ENCODE data around the gene IQUB.
"Not testable (repeated sequence)": the region's sequence is repeated elsewhere in the genome, so short reads cannot be mapped to it uniquely, and the experiment has no call there.

IQUB gene

DNA sequence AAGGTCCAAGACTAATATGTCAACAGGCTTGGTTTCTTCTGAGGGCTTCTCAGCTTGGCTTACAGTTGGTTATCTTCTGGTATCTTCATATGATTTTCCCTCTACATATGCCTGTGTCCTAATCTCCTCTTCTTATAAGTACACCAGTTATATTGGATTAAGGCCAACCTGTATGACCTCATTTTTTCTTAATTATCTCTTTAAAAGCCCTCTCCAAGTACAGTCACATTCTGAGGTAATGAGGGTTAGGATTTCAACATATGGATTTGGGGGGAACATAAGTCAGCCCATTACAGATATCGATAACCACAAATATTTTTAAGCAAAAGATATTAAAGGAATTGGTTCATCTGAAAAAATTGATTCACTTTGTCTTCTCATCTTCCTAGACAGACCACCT lies 49.2 kb downstream of the IQUB start:
- DNase-seq, result no peak

DNA sequence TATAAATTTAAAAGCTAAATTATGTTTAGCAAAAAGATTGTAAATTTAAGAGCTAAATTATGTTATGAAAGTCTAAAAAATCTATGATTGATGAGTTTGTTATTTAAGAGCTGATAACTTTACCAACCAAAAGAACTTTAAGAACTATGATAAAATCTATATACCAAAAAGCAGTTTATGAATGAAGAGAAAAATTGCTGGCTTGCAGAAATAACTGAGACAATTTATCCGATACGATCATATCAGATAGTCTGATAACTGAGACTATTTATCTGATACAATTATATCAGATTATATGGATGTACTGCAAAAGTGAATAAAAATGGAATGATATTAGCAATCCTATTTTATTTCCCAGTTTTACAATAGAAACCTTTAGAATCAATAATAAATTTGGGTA lies 50.2 kb downstream of the IQUB start:
- no peak for DNase-seq

DNA sequence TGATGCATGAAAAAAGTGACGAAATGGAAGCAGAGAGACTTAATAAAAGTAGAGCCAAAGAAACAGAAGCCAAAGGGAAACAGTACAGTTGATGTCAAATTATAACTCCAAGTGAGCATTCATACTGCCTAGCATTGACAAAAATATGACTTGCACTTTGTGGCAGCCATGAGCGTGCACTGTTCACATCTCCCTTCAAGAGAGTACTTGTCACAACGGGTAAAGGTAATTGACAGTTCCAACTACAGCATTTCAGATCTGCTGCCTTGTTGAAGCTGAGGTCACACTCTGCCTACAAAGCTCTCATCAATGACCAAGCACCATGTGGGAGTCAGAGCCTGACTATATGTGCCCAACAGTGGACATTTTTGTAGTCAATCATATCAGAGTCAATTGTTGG lies 54.3 kb downstream of the IQUB start:
- no peak for DNase-seq

DNA sequence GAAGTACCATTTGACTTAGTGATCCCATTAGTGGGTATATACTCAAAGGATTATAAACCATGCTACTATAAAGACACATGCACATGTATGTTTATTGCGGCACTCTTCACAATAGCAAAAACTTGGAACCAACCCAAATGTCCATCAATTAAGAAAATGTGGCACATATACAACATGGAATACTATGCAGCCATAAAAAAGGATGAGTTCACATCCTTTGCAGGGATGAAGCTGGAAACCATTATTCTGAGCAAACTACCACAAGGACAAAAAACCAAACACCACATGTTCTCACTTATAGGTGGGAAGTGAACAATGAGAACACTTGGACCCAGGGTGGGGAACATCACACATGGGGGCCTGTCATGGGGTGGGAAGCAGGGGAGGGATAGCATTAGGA lies 56.3 kb downstream of the IQUB start:
- not testable (repeated sequence) for DNase-seq

DNA sequence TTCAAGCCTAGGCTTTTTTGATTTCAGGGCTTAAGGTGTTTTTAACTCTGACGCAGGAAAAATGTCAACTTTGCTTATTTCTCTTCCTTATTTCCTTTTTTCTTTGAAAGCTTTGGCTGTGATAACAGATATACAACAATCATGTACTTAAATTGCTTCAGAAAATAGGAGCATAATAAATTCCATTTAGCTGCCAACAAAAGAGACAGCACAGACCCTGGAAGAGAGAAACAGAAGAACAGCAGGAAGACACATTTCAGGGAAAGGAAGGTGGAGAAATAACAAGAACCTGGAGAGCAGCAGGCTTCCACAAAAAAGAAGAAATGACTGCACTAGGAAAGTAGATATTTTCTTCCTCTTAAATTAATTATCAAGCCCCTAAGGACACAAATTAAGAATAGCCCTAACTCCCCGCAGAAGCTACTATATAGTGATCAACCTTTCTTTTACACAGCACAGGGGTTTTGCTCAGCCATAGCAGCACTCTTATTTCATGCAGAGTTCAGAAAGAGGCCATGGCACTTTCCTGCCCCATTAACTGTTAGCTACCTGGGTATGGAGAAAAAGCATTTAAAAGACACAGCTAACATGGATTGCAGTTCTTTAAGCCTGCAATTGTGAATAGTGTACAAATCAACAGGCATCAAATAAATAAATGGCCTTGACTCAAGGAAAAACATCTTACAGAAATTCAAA lies 61.5 kb downstream of the IQUB start:
- no peak for DNase-seq

DNA sequence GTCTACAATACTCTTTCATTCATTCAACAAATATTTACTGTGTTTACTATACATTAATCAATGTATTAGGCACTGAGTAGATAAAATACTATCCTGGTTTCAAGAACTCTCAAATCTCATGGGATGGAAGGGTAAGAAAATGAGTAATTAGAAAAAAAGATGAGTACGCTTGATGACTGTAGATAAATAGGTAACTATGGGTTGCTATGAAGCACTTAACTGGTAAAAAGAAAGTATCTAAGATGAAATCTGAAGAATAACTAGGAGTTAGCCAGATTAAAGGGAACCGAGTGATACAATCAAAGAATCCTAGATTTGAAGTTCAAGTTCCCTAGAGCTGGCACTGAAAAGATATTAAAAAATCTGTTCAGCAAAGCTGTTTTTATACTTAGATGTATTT lies 62.1 kb downstream of the IQUB start:
- DNase-seq, result no peak

DNA sequence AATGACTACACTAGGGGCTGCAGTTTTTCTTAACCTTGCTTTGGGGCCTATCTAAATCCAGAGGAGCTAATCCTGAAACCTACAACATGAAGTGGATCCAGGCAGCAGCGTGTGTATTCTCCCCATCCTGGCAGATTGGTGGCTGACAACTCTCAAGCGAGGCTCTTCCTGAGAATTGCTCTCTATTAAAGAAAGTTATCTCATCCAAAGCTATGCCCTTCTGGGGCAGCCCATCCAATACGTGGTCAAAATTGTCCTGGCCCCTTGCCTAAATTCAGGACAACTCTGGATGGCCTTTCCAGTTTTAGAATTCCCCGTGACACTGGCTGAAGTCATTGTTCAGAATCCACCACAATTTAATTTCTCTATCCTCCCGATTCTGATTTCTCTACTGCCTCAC lies 66.1 kb downstream of the IQUB start:
- DNase-seq, result no peak

DNA sequence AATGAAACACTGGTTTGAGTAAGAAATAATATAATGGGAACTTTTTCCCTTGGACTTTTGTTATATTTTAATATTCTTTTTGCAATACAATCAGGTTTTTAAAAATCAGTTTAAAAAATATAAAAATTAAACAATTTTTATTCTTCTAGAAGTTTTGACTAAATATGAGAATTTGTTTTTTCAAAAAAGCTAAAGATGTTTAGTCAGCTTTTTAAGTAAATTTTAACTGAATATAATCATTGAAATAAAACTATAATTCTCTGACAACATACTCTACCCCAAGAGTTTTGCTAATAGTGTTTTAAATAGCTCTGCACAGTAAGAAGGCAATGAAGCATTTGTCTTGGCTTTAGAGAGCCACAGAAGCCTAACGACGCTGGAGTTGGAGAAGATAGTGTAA lies 70.5 kb downstream of the IQUB start:
- DNase-seq, result no peak

DNA sequence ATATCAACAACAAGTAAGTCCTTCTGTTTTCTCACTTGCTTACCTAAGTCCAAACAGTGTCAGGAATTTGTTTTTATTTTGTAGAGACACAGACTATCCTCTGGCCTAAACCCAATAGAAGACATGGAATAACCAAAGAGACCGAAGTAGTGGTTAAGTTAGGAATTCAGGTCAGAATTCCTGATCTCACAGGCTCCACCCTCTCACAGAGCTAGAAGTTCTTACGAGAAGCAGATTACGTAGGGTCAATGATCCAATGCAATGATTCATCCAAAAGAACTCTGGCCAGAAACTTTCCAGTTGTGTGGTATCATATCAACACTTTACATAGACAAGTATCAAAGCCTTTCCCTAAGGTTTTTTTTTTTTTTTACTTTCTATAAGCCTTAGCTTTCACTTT lies 73.8 kb downstream of the IQUB start:
- no peak for DNase-seq

DNA sequence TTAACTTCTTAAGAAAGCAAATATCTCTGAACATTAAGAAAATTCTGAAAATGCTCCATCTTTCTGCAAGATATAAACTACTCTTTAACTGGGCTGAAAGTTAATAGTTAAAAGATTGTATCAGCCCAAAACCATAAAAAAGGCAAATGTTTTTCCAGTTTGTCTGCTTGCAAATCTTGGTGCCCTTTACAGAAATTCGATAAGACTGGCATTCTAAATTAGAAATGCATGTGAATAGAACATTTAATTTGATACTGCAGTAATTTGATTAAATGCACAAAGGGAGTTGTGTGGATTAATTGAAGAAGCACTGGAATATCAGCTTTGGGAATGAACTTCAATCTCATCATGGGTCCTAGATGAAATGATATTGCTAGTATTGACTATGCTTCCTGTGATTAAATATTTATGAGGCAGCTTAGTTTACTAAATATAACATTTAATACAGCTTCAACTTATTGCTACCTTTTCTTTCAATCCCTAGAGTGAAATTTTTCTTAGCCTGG lies 78.4 kb downstream of the IQUB start:
- DNase-seq, result no peak

DNA sequence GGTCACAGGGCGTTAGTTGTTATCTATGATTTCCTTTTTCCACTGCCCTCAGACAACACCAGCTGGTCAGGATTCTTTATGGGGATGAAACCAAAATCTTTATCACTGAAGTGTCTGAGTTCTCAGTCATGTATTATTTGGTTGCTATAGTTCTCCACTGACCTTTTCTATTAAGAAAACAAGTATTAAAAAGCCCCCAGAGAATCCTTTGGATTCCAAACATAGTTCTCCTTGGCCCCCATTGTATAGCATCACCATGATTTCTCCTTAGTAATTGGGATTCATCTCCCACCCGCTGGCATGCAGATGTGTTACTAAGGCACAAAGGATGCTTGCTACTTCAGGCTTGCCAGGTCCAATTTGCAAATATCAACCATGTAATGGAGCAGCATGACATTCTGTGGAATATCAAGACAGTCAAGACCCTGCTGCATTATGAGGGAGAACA lies 94.3 kb downstream of the IQUB start:
- no peak for DNase-seq

DNA sequence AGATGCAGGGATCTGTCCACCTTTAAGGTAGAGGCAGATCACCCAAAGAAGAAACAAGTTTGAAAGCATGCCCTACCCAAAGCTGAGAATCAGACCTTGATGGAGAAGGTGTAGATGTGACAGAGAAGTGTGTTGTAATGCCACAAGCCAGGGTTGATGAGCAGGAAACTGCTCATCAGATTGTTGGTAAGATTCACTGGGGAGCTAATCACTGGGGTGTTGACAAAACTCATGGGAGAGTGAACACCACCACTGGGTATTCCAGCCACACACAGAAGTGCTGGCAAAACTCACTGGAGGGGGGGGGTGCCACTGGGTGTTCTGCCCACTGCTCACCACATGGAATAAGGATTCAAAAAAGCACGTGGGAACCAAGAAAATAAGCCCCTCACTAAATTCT lies 95.2 kb downstream of the IQUB start:
- no peak for DNase-seq

DNA sequence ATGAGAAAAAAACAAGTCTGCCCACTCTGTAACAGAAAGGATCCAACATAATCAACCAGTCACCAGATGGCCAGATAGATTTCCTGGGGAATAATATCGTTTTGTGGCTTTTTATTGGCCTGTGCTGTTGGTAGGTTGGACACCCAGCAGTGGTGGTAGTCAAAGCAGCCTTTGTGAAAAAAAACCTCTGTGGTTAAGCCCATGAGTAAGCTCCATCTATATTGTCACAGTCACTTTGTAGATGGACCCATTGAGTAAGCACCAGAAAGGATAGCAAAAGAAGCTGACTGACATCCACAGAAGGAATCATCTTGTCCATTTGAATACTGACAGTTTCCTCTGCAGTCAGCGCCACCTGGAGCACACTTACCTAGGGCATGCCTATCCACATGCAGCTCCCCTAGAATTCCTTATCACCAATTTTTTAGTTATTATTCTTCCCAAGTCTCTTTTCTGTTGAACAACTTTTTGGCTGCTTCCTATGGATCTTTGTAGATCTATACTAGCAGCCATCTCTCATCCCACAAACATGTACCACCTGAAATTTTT lies 96.9 kb downstream of the IQUB start:
- DNase-seq, result no peak

DNA sequence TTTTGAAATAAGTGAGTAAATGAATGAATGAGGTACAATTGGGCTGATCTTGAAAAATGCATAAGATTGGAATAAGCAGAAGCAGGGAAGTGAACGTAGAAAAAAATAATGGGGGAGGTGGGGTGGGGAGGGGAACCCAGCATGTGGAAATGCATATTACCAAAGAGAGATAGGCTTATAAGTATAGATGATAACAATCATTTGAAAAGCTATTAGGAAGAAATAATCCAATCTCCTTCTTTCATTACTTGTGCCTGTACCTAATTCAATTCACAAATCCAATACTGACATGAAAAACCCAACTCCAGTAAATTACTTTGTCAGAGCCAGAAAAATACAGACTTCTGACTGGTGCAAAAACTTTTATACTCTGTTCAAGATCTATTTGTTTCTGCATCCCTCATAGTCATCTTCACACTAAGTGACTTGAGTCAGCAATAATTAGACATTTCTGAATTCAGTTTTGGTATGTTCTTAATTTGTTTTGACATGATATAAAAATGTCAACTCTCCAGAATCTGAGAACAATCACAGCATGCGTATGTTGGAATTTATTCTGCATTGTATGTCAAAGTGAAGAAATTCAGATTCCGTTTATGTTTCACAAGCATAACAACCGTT lies 99.2 kb downstream of the IQUB start:
- no peak for DNase-seq

DNA sequence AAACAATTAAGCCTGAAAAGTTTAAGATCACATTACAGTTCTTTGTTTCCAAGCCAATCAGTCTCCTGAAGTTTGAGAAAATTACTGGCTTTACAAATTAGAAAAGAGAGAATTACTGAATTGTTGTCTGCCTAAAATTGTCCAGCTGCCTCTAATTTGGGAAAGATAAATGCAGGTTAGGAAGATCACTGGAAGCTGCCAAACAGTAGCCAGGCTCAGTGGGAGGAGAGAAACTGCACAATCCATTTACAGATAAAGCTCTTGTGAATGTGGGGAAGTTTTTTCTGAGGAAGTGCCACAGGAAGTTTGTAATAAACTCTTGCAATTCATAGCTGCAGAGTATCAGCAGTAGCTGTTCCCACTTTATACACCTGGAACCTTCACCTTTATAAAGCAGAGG lies 100.7 kb downstream of the IQUB start:
- no peak for DNase-seq

DNA sequence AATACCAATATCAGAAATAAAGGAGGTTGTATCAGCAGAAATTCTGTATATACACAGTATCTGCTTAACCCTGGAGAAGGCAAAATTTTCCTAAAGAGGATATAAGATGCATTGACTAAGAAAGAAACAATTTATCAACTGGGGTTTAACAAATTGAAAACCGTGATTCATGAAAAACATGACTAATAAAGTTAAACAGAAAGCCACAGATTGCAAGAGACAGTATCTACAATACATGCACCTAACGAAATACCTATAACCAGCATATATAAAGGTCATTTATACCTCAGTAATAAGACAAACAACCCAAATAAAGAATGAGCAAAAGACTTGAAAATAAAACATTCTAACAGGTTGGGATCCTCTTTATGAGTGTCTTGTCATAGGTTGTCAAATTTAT lies 101.8 kb downstream of the IQUB start:
- no peak for DNase-seq

DNA sequence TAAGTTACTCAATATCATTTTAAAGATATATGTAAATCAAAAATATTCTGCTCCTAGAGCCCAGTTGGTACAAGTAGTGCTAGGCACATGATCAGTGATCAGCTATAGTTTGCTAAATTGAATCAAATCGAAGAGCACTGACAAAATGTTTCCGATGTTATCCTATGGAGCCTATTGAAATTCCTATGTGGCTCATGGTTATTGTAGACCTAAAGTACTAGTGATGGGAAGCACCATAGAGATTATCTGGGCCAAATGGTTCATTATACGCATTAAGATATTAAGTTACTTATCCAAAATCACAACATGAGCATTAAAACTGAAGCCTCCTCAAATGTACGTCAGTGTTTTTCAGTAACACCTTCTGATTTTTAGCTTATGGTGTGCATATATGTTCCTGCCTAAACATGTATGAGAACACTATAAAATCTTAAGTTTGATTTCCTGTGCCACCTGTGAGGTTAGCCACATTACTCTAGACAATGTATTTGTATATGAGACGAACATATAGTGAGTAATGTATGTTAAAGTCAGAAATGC lies 103.2 kb downstream of the IQUB start:
- DNase-seq, result no peak

DNA sequence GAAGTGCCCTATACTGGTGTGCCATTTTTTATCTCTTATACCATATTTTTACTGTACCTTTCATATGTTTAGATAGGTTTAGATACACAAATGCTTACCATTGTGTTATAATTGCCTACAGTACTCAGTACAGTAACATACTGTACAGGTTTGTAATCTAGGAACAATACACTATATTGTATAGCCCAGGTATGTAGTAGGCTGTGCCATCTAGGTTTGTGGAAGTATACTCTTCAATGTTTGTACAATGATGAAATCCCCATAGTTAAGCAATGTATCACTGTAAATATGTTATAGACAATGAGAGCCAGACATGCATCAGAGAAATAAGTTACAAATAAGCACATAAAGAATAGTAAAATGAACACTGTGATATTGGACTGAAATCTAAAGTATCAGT lies 109.1 kb downstream of the IQUB start:
- DNase-seq, result no peak

DNA sequence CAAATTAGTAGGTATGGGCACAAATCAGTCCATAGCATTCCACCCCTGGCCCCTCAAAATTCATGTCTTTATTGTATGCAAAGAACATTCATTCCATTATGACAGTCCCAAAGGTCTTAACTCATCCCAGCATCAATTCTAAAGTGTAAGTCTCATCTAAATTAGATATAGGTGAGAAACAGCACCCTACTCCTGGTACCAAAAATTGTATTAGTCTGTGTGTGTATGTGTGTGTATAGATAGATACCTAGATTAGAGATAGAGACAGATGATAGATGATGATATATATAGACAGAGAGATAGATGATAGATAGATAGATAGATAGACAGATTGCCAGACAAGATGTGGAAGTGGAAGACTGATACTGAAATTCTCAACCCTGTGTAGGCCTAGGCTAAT lies 109.9 kb downstream of the IQUB start:
- DNase-seq, result no peak

DNA sequence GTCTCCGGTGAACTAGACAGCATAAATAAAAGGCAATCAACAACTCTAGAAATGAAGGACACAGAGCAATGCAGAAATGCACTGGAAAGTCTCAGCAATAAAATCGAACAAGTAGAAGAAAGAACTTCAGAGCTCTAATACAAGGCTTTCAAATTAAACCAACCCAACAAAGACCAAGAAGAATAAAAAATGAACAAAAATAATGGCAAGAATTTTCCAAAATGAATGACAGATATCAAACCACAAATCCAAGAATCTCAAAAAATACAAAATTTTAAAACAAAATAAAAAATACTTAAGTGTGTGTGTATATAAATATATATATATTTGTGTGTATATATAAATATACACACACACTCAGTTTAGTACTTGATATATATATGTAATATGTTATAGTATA lies 110.8 kb downstream of the IQUB start:
- no peak for DNase-seq

DNA sequence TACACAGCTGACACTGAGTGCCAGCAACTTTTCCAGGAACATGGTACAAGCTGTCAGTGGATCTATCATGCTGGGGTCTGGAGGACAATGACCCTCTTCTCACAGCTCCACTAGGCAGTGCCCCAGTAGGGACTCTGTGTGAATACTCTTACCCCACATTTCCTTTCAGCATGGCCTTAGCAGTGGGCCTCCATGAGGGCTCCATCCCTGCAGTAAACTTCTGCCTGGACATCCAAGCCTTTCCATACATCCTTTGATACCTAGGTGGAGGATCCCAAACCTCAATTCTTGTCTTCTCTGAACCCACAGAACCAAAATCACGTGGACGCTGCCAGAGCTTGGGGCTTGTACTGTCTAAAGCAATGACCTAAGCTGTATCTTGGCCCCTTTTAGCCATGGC lies 116.8 kb downstream of the IQUB start:
- no peak for DNase-seq

DNA sequence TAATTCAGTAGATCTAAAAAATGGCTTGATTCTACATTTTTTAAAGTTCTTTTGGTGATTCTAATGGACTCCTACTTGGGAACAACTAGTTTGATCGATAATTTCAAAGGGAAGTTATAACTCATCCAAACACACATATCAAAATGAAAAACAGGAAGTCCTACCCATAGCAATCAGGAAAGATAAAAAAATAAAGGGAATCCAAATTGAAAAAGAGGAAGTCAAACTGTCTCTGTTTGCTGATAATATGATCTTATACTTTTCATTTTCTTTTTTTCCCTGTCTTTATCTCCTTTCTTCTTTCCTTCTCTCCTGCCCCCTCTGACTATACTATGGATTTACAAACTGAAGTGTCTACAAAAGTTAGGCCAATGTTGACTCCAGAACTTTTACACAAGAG lies 118.8 kb downstream of the IQUB start:
- DNase-seq, result no peak

DNA sequence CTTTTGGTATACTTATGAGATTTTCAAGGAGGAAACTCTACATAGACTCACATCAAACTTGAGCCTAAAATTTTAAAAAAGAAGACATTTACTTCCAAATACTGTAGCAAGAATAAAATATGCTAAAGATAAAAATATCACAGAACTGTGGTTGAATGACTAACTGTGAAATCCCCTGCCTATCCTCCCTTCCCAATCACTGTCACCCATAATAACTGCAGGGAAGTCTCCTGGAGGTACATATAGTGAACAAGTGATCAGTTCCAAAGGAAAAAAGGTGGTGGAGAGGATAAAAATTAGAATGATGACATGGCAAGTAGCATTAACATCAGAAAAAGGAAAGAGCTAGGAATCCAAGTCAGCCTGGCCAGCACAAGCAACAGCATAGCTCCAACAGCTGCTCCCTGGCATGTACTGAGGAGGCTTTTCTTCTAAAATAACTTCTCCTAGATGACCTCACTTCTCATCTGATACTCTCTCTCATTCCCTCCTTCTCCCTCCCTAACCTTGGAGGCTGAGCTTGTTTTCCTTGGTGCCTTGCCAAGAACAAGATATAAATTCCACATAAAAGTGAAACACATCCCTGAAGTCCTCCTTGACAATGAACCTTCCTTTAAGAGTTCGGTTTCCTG lies 124.0 kb downstream of the IQUB start:
- no peak for DNase-seq

DNA sequence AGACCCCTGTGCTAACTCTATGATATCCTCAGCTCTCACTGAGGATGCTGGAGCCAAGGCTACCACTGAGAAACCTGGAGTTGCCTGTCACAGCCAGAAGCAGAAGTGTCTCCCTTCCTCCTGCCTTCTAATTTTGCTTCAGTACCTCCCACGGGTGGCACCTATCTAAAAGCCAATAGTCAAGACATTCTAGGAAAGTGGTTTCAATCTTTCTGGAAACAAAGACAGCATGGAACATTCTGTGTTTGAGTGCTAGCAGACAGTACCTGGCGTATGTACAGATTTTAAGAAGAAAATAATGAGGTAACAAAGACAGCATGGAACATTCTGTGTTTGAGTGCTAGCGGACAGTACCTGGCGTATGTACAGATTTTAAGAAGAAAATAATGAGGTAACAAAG lies 126.4 kb downstream of the IQUB start:
- not testable (repeated sequence) for DNase-seq
